DMS 273 treated with DMSO at 0.1 percent for 48 hours (cell line): ENCODE results near the gene NAA40.

ENCODE experiments used
- DNase-seq: peaks from one replicate; lab custom pipeline; 2025; lab: John Stamatoyannopoulos, UW

Gene NAA40

DNA sequence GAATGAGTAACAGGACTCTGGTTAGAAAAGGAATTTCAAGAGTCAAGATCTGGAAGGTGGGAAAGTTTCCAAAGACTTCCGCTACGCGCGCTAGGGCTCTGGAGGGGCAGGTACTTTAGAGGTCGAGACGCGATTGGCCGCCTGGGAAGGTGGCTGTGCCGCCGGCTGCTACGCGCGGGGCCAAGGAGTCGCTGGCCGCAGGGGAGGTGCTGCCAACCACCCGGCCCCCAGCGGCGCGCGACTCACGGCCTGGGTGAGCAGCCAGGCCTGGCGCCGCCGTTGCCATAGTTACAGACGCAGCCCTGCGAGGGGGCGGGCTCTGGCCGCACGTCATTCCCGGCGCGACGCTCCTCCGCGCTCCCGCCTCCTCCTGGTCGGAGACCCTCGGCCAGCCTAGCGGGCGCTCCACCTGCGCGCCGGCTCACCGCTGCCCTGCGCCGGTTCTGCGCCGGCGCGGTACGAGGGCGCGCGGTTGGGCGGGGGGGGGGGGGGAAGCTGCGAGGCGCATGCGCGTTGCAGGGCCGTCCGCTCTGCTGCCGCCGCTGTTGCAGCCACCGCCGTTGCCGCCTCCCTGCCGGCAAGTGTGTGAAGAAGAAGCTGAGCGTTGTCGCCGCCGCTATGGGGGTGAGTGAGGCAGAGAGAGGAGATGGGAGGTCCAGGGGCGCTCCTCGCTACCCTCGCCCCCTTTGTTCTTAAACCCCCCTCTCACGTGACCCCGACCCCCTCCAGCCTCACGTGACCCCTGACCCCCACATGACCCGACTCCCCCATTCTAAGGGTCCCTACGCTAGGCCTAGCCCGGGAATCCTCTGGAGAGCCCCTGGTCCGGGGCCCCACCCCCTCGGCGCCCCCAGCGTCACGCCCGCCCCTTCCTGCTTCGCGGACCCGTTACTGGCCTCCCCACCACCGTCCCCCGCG is at the start of gene NAA40:
Gene NAA40, plus strand, starts transcription at position 524 of the 918 bp plus-strand sequence. Its CDS starts 95 bp downstream, at position 619.
- DNase-seq: peak; percentile 84

DNA sequence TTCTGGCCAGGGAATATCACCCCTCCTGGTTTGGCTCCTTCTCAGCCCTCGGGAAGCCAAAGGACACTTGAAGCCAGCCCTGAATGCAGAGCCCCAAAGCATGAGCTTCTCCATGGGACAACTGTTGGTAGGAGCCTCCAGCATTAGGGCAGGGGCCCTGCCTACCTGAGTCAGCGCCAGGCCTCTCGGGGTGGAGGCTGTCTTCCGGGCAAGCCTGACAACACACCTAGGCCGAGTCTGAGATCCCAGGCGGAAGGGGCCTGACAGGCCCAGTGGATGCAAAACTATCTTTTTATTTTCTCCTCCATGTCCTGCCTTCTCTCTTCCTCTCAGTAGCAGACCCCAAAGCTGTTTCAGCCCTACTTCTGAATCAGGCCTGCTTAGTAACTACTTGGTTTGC is 49.5 kb upstream of the NAA40 start:
- no peak for DNase-seq

DNA sequence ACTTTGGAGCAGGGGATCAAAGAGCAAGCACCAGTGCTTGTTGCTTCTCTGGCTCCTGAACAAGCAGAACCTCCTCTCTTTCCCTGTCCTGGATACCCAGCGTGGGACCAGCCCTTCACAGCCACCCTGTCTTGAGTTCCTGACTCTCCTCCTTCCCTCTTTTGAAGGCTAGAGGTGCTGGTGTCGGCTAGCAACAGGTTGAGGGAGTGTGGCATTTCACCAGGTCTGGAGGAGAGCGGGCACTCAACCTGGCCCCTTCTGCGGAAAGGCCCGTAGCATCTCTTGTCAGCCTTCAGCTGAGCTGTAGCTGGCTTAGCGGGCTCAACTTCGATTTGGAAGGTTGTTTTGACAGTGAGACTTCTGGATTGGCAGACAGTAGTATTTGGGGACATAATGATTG is 48.4 kb upstream of the NAA40 start:
- no peak for DNase-seq

- no peak for DNase-seq
These were observed 46.6 kb upstream of the NAA40 start for GRCh38 chr11:63892228-63892627.

GRCh38 chr11:63893355-63893754 is 45.4 kb upstream of the NAA40 start:
- no peak for DNase-seq

DNA sequence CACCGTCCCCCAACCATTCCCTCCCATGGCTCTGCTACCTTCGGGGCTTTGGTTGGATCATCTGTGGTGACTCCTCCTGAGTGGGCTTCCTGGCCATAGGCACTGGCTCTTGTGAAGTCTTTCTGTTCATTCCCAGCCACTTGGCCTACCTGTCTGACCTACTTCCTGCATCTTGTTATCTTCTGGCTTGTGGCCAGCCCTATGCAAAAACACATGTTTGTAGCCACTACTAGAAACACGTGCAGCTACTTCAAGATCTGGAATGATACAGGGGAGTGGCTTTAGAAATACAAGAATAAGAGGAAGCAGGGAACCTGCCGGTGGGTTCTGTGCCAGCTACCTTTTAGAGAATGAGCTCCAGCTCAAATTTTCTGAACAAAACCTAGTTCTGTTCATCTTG is 42.7 kb upstream of the NAA40 start:
- DNase-seq: no peak

DNA sequence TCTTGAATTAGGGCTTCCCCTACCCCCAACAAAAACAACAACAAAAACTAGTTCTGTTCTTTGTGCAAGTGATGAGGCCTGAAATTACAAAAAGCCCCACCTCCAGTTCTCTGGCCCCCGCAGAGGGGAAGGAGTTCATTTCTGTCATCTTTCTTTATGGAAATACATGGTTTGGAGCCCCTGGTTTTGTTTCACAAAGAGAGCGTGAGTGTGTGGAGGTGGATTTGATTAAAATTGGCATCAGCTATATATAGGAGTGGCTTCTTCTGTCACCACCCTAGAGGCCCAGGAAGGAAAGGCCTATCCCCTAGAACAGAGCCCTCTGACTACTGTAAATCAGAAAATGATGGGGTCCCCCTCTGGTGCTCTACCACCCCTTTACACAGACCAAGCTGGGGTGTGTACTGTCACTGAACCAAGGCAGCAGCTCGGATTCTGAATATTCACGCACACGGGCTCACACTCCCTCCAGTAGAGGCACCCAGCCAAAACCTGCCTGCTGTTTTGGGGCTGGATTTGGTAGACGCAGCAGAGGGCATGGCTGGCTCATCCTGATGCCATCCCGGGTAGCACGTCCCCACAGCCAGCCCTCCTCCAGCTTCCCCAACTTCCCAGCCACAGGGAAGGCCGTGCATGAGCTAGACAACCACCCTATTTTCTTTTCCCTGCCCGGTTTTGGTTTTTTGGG is 41.2 kb upstream of the NAA40 start:
- DNase-seq: no peak

- DNase-seq: no peak
These were observed 37.1 kb upstream of the NAA40 start for GRCh38 chr11:63901660-63902059.

DNA sequence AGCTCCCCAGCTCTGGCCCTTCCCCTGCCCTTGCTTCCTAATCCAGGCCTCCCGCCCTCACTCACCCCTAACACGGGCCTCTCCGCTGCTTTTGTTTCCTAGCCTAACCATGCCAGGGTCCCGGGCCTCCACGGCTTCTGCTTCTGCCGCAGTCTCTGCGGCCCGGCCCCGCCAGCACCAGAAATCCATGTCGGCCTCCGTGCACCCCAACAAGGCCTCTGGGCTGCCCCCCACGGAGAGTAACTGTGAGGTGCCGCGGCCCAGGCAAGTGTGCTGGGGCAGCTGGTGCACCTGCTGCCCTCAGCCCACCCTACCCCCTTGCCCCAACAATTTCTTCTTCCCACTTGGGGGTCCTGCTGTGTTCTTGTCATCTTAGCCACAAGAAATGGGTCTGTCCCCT is 34.9 kb upstream of the NAA40 start:
- DNase-seq: no peak

DNA sequence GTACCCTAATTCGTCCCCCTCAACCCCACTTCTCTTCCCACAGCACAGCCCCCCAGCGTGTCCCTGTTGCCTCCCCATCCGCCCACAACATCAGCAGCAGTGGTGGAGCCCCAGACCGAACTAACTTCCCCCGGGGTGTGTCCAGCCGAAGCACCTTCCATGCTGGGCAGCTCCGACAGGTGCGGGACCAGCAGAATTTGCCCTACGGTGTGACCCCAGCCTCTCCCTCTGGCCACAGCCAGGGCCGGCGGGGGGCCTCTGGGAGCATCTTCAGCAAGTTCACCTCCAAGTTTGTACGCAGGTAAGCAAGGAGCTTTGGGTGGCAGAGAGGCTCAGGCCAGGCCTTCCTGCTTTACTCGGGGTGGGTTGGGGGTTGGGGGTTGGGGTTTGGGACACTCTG is 34.1 kb upstream of the NAA40 start:
- no peak for DNase-seq

- DNase-seq: no peak
These were observed 33.6 kb upstream of the NAA40 start for GRCh38 chr11:63905179-63905578.

GRCh38 chr11:63906087-63906486 is 32.7 kb upstream of the NAA40 start:
- no peak for DNase-seq

GRCh38 chr11:63906585-63906984 is 32.2 kb upstream of the NAA40 start:
- DNase-seq: no peak

GRCh38 chr11:63907063-63907462 is 31.7 kb upstream of the NAA40 start:
- no peak for DNase-seq

DNA sequence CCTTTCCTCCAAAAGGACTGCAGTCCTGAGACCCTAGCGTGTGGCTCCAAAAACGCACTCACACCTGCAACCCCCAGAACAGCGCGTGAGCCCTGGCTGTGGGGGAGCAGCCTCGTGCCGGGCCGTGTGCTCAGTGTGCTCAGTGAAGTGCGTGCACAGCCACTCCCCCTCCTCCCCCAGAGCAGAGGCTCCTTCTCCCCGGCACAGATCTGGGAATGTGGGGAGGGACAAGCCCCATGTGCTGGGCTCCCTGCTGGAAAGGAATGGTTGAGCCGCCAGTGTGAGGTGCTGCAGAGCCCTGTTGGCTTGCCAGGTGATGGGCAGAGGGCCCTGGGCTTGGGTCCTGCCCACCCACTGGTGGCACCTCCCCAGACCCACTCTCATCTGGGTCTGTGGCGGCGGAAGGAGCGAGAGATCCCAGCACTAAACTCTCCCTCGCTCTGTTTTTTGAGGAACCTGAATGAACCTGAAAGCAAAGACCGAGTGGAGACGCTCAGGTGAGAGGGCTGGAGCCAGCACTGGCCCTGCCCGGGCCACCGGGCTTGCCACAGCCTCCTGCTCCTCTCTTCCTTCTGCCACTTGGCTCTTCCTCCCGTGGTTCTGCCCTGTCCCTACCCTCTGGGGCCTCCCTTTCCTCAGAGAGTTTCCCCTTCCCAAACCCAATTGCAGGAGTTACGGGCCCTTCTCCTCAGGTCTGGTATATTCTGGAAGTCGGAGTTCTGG is 30.8 kb upstream of the NAA40 start:
- DNase-seq: no peak

DNA sequence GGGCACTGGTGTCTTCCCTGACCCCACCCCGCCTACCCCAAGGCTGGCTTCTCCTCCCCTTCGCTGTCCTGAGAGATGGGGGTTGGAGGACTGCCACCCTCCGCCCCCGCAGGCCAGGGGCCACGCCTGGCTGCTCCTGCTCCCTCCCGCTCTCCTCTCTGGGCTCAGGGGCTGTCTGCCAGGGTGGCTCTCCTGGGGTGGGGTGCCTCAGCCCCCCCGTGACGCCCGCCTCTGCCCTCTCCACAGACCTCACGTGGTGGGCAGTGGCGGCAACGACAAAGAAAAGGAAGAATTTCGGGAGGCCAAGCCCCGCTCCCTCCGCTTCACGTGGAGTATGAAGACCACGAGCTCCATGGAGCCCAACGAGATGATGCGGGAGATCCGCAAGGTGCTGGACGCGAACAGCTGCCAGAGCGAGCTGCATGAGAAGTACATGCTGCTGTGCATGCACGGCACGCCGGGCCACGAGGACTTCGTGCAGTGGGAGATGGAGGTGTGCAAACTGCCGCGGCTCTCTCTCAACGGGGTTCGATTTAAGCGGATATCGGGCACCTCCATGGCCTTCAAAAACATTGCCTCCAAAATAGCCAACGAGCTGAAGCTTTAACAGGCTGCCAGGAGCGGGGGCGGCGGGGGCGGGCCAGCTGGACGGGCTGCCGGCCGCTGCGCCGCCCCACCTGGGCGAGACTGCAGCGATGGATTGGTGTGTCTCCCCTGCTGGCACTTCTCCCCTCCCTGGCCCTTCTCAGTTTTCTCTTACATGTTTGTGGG is 30.0 kb upstream of the NAA40 start:
- no peak for DNase-seq

DNA sequence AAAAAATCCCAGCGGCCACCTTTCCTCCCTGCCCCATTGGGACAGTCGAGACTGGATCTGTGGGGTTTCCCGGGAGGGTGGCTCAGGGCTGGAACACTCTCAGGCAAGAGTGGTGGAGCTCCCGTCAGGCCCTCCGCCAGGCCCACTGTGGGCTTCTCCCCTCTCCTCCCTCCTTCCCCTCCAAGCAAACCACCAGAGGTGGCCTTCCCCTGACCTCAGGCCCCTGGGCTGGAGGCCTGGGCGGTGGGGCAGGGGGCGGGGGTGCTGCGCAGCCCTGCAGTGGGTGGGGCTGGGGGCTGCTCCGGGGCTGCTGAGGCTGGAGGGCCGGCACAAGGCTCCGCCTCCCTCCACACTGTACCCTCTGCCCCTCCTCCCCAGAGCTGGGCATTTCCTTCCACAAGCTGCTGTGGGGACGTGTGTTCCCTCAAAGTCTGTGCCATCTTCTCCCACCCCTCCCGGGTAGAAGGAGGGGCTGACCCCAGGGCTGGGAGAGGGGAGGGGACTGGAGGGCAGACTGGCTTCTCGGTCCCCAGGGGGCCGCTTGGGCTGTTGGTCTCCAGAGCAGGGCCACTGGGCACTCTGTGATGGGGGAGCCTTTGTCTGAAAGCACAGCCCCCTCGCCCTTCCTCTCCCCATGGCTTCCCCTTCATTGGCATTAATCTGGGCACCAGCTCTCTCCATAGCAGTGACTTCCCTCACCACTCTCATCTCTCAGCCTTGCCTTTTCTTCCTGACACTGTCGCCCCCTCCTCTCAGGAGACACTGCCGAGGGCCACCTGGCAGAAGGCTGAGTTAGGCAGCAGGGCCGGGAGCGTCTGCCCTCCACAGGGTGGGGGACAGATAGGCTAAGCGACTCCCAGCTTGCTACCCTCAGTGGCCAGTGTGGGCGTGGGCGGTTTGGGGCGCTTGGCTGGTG is 29.0 kb upstream of the NAA40 start:
- peak; percentile 57 for DNase-seq

GRCh38 chr11:63910675-63911074 is 28.1 kb upstream of the NAA40 start:
- DNase-seq: no peak

DNA sequence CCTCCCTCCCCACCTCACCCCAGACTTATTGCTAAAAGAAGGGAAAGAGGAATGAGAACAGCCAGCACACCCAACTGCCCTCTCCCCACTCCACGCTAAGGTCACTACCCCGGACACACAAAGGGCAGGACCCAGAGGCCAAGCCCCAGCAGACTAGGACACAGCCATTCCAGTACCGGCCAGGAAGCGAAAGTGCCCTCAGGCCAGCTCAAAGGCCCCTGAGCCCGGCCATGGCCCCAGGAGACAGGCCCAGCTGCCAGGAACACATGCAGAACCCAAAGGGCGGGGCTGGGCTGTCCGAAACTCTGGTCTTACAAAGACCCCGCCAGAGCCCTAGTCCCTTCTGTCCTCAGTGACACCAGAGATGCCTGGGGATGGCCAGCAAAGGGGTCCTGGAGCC is 27.4 kb upstream of the NAA40 start:
- no peak for DNase-seq

- DNase-seq: no peak
These were observed 26.9 kb upstream of the NAA40 start for GRCh38 chr11:63911876-63912275.

DNA sequence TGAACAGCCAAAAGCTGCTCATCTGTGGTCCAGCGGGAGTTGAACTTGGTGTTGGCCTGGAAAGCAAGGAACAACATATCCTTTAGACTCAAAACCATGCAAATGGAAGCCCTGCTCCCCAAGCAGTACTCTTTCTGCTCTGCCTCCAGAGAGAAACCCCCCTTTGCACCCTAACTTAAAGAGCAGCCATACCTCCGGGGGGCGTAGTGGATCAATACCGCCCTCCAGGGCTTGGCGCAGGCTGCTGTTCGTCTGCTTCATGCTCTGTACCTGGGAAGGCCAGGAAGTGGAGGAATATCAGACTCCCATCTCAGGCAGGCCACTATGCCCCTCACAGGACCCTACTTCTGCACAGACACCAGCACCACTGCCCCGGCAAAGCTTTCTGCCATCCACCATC is 26.1 kb upstream of the NAA40 start:
- DNase-seq: no peak
